NCI-H748 treated with DMSO at 0.1 percent for 48 hours (cell line): ENCODE measurements around the gene MBNL2.
"Not testable (repeated sequence)": the region's sequence is repeated elsewhere in the genome, so short reads cannot be mapped to it uniquely, and the experiment has no call there.

Experiments used
- DNase-seq: peaks from one replicate; lab custom pipeline; 2025; lab: John Stamatoyannopoulos, UW

Gene MBNL2

GRCh38 chr13:97348569-97349100 lies 126.5 kb downstream of the MBNL2 start:
- peak; percentile 9 for DNase-seq

DNA sequence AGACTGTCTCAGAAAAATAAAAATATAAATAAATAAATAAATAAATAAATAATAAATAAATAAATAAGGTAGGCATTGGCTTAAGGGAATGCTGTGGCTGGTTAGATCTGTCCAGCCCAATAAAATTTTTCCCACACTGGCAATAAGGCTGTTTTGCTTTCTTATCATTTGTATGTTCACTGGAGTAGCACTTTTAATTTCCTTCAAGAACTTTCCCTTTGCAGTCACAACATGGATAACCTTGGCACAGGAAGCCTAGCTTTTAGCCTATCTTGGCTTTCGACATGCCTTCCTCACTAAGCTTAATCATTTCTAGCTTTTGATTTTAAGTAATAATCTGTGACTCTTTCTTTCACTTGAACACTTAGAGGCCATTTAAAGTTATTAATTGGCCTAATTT lies 129.9 kb downstream of the MBNL2 start:
- DNase-seq: not testable (repeated sequence)

GRCh38 chr13:97352815-97353214 lies 130.7 kb downstream of the MBNL2 start:
- no peak for DNase-seq

- DNase-seq: no peak
These were observed 132.0 kb downstream of the MBNL2 start for GRCh38 chr13:97353927-97354675.

DNA sequence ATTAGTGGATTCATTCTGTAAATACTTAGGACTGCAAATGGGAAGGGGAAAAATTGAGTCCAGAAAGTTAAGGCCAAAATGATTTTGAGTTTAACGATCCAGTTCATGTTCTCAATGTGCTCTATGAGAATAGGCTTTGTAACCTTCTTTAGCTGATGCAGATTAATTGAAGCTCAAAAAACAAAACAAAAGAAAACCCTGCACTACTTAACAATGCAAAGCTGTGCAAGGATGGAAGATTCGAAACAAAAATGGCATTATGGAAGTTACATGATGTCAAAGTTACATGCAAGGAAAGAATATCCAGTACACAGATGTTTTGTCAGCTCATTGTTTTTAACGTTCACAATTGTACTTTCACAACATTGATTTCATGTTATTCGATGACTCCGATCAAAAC lies 132.7 kb downstream of the MBNL2 start:
- DNase-seq: no peak

DNA sequence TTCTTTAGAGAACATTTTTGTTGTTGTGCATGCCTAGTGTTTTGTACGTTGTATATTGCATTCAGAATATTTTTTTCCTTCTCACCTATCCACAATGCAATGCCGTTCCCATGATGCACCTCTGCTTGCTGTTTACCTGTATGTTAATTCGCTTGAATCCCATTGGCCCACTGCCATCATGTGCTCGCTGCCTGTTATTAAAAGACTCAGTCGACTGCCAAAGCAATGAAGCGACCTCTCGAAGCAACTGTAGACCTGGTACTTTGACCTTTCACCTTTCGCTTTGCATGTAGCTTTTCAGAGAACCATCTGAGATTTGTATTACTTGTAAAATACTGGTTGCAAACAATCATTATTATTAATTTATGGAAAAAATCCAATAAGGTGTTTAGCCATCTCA lies 134.5 kb downstream of the MBNL2 start:
- DNase-seq: no peak

GRCh38 chr13:97359181-97360057 lies 137.3 kb downstream of the MBNL2 start:
- DNase-seq: peak; percentile 75

DNA sequence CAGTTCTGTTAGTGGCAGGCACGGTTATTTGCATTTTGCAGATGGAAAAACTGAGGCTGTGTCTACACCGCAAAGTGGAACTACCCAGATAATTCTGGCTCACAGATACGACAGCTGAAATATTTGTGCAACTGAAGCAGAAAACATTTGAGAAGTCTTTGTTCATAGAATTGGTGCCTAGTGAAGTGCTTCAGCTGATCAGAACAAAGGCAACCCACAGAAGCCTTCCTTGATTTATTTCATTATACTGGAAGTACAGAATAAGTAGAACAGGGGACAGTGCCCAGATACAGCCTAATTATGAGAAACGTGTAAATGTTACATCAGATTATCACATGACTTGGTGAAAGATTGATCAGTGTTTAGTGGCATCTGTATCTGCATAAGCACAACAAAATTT lies 138.5 kb downstream of the MBNL2 start:
- DNase-seq: no peak

GRCh38 chr13:97364031-97364430 lies 141.9 kb downstream of the MBNL2 start:
- DNase-seq: no peak

- no peak for DNase-seq
These were observed 142.7 kb downstream of the MBNL2 start for GRCh38 chr13:97364827-97365226.

- no peak for DNase-seq
These were observed 144.1 kb downstream of the MBNL2 start for GRCh38 chr13:97366172-97366688.

DNA sequence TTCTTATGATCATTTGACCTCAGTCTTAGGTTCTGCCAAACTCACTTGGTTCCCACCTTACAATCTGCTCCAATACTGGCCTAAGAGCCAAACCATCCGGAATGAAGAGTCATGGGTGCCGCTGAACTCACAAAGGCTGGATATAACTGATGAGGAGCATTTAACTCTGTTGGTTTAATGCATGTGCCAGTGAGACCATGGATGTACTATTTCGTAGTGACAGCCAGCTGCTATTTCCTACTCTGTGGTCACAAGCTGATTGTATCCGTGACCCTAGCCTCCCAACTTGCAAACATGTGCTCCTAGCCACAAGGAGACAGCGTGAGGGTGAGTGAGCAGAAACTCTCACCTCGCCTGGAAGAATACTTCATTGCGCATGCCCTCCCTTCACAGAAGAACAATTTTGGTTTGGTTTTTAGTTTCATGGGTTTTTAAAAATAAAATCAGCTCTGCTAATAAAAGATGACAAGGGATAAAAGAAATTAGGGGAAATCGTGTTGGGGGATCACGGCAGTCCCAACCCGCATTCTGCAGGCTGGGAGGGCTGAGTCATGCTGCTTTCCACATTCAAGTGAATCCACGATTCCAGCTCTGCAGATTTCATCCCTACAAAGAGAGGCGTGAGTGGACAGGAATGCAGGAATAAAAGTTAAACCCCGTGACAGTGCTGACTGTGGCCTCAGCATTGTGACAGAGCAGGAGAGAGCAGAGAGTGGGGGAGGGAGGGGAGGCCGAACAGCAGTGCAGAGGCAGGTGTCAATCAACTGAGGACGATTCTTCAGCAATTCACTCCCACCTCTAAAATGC lies 145.1 kb downstream of the MBNL2 start:
- DNase-seq: no peak

DNA sequence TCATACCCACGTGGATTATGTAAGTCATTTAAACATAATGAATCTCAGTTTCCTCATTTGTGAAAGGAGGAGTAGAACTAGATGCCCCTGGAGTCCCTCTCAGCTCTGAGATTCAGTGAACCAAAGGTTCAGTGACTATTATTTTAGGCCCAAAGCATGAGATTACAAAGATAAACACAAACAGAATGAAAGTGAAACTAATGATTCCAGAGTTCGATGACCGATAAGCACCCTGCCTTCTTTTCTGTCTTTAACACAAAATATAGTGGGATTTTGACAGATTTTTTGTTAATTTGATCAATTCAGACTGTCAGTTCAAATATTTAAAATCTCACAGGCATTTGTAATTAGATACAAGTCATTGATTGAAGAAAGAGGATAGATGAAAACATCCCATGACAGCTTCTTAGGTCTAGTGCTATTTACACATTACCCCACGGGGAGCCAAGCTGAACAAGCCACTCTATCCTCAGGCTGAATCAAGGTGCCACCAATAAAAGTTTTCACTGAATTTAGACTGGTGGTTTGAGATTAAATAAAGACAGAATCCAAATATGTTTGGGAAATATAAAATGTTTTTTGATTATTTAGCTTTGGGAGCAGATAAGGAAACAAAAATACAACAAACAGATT lies 147.2 kb downstream of the MBNL2 start:
- no peak for DNase-seq

- no peak for DNase-seq
These were observed 149.5 kb downstream of the MBNL2 start for GRCh38 chr13:97371486-97372109.

DNA sequence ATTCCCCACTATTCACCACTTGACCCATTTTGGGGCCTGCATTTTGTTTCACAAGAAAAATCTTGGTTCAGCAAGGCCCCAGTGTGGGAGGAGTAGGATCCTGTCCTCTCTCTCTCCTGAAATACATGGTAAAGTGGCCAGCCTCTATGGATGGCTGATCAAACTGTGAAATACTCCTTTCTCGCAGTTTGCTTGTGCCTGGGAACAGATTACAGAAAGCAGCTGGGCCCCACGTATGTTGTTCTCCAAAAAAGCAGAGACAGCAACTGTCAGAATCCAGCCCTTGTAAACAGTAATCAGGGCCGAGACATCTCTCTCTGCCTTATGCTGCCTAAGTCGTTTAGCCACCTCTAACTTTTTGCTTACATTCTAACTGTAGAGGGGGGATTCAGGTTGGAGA lies 150.8 kb downstream of the MBNL2 start:
- DNase-seq: no peak

DNA sequence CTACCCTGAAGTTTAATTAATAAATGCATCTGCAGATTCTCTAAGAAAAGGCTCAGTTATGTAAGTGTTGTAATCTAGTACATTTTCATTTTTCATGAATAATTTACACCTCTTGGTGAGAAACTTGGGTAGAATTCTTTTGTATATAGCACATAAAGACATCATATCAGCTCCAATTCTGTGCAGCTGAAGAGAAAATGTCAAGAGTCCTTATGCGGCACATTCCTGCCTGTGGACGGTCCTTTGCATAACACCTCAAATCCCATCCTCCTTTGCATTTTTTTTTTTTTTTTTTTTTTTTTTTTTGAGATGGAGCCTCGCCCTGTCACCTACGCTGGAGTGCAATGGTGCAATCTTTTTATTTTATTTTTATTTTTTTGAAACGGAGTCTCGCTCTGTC lies 151.7 kb downstream of the MBNL2 start:
- no peak for DNase-seq

DNA sequence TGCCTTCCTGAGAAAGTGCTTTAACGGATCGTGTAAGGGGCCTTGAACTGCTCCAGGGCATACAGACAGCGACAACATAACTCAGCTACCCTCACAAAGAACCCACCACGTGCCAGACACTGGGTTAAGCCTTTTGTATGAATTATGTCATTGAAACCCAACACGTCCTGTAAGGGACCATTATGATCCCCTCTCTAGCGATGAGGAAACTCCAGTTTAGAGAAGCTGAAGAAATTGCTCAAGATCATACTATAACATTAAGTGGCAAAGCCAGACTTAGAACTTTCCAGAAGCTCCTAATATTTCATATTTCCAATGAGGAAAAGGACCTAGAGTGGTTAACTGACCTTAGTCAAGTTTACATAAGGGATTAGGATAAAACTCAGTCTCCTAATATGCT lies 154.8 kb downstream of the MBNL2 start:
- DNase-seq: no peak

DNA sequence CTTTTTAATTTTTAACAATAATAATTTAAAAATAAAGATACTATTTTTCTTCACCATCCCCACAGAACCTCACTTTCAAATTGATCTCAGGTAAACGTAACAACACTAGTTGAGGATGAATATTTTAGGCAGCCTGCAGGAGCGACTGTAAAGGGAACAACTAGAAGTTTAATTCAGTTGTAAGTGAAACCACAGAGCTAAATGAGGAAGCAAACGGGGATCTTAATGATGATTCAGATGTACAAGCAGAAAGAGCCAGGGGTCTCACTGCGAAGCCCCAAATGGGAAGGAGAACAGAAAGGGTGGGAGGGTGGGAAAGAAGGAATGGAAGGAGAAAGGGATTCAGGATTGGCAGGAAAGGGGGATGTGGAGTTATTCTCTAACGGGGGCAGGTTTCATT lies 157.3 kb downstream of the MBNL2 start:
- DNase-seq: no peak

- DNase-seq: no peak
These were observed 158.6 kb downstream of the MBNL2 start for GRCh38 chr13:97380696-97381095.

DNA sequence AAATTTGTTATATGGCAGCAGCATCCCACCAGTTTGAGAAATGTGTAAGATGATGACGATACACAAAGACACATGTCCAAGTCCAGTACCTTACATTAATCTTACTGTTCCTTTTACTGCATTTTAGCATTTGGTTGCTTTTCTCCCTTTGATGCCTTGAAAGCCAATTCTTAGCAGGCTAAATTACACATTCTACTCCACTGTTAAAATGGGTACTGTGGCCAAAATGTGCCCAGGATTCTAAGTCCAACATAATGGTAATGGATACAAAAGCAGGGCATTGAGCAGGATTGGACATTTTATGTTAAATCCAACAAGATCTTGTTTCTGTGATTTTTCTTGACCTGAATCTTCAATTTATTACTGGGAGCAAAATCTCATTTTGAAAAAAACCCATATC lies 159.1 kb downstream of the MBNL2 start:
- DNase-seq: no peak

- DNase-seq: no peak
These were observed 160.1 kb downstream of the MBNL2 start for GRCh38 chr13:97382276-97382675.
